ENCODE measurements around the gene ABCA12.

GRCh38 chr2:215003001-215003400, 135.4 kb downstream of the ABCA12 start:
- TF ChIP-seq CTCF (IDR thresholded peaks at IDR 0.05) (no peak), EZH2 (IDR thresholded peaks at IDR 0.05) (no peak)
